NCI-H2196 treated with DMSO at 0.1 percent for 48 hours (cell line): ENCODE measurements around the gene DHRS2.

ENCODE experiments used
- DNase-seq: peaks from one replicate; lab custom pipeline; 2025; ENCODE audit not compliant: unreplicated experiment; lab: John Stamatoyannopoulos, UW

DHRS2 gene

GRCh38 chr14:23612354-23612732 lies 23.8 kb upstream of the DHRS2 start:
- DNase-seq, result no peak

DNA sequence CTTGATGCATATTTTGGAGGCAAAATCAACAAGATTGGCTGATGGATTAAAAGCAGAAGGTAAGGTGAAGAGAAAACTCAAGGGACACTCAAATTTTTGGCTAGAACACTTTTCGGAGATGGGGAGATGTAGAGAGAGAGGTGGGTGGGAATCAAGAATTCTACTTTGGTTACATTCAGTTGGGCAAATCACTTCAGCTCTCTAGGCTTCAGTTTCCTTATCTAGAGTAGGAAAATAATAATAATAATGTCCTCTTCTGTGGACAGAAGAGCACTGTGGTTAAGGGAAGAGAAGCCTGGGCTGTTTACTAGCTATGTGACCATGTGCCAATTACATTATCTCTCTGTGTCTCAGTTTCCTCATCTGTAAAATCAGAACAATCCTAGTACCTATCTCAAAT lies 23.4 kb upstream of the DHRS2 start:
- no peak for DNase-seq

DNA sequence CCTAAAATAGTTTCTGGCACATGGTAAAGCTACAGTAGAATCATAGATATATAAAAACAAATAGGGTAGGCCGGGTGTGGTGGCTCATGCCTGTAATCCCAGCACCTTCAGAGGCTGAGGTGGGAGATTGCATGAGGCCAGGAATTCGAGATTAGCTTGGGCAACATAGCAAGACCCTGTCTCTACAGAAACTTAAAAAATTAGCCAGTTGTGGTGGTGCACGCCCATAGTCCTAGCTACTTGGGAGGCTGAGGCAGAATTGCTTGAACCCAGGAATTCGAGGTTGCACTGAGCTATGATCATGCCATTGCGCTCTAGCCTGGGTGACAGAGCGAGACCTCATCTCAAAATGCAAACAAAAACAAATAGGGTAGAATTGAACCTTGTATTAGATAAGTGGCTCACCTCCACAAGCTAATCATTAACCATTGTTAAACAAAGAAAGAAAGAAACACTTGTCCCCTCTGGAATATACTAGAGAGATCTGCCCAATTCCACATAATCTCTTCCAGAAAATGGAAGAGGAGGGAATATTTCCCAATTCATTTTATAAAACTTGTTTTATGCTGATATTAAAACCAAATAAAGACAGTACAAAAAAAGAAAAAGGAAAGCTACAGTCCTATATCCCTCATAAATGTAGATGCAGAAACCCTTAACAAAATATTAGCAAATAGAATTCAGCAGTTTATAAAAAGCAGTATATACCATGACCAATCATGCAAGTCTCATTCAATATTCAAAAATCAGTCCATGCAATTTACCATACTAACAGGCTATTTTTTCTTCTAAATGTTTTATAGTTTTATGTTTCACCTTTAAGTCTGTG lies 22.7 kb upstream of the DHRS2 start:
- DNase-seq, result no peak

DNA sequence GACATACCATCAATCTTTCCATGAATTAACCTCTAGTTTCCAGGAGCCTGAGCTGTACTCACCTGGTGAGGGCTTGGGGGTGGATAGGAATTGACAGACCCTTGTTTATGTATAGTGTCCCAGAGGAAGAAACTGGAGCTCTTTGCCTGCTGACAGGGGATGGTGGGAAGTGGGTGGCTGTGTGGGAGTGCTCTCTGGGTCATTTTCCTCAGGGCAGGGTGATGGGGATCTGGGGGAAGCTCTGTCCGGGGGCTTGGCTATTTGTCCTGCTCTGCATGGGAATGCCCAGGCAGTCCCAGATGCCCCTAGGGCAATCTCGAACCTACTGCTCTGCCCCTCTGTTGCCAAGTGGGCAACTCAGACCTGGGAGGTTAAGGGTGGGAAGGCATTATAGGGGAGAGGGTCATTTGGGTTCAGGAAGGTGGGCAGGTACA lies 21.8 kb upstream of the DHRS2 start:
- no peak for DNase-seq

DNA sequence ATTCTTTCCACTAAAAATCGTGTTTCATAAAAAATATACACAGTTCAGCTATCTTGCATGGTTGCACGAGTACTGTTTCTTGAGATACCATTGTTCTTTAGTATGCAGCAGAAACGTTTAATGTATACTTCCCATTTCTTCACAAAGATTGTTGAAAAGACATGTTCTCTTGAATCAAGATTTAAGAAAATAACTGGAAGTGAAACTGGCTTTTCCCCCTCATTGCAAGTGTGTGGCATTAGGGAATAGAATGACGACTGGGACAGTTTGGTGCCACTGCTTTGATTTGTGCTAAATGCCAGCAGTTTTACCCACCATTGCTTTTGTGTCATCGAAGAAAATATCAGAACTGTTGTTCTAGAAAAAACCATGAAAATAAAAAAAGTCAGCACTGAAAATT lies 20.3 kb upstream of the DHRS2 start:
- no peak for DNase-seq

DNA sequence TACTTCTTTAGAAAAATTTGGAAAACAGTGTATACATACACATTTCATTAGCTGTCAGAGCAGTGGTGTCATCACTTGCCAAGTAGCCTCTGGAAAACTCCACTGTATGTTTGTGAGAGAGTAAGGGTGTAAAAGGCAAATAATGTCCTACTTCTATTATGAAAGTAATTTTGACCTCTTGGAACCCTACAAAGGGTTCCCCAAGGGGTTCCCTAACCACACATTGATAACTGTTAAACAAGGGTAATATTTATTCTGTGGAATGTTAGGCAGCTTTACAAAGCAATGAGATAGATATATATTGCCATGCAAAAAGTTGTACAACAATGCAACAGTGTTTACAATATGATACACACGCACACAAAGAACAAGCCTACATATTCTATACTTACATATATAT lies 18.6 kb upstream of the DHRS2 start:
- DNase-seq, result no peak

DNA sequence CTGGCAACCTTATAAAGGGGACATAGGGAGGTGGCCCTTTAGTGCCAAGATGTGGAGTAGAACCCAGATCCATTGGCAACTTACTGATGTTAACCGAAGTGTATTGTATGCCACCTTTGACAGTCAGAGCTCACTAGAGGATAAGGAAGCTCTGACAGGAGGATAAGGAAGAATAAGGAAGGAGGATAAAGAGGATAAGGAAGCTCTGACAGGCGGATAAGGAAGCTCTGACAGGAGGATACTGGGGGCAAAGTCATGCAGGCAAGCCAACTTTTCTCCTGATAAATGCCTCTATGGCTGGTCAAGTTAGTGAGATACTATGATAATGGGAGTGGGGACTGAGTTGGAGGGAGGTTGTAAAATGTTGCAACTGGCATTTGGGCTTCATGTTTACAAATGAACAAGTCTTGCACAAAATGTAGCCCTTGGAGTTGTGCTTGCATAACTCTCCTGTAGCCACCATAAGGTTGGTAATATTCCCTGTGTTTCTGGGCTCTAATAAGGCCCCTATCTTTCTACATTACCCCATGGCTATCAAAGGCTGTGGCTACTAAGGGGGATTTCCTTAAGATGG lies 17.7 kb upstream of the DHRS2 start:
- DNase-seq, result no peak

GRCh38 chr14:23620177-23620702 lies 15.9 kb upstream of the DHRS2 start:
- no peak for DNase-seq

DNA sequence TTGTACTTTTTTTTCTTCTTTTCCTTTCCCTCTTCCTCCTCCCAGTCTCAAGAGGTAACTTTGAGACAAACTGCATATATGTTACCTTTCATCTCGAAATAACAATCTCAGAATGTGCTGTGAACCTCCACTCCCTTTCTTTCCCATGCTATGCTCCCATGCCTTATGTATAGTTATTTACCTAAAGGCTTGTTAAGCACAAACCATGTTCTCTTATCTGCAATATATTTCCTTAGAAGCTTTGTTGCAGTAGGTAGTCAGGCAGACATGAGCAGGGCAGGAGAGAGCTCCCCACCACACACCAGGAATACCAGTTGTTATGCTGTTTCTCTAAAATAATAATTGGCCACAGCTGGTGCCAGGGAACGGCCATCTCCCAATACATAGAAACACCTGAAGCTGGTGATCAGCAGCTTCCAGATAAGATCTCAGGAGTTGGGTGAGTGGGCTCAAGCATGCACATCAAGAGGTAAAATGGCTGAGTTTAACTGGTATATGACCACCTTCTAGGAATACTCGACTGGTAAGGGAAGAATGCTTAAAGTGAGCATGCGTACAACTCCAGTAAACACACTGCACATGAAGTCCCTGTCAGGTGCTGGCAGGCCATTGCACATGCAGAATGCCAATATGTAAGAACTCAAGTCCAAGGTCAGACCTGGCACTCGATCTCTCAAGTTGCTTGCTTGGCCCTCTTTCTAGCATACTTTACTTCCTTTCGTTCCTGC lies 14.8 kb upstream of the DHRS2 start:
- DNase-seq, result no peak

DNA sequence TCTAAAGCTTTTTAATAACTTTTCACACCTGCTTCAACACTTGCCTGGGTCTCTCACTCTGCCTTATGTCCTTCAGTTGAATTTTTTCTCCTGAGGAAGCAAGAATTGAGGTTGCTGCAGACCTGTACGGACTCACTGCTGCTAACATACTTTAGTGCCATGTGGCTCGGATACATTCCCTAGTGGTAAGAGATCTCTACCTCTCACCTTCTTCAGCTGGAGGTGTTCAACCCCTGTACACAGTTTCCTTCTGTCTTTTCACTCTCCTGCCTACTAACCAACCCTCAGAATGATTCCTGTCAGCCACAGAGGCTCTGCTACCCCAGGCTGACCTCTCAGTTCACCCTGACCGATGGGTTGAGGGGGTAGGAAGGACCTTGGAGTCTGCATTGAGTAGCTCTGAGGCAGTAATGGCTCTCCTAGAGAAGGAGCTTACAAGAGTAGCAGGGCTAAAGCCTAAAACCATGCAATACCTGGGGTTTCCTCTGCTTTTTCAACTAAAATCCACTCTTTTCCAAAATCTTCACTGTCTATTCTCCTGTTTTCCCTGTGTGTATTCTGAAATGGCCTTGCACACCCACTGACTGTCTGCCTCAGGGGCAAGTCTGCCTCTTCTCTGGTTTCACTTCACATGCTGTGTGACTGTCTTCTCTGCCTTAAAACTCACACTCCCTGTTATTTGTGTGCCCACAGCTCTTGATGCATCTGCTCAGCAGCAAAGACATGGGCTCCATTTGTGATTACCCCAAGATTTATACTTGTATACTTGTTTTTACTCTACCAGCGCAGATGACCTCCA lies 14.0 kb upstream of the DHRS2 start:
- no peak for DNase-seq

GRCh38 chr14:23622990-23623389 lies 13.2 kb upstream of the DHRS2 start:
- no peak for DNase-seq

DNA sequence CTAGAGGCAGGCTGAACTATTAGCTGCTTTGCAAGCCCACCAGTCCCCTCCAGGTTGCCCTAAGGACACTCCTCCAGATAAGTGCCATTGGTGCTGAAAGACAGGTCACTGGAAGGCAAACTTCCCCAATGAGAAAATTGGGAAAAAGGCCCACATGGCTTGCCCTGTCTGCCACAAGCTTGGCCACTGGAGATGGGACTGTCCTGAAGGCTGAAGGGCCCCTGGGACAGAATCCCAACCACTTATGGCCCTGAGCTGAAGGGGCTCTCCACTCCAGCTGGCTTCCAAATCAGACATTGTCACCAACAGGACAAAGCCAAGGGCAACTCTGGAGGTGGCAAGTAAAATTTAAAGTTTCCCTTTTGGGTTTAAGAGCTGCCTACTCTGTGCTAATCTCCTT lies 12.2 kb upstream of the DHRS2 start:
- no peak for DNase-seq

DNA sequence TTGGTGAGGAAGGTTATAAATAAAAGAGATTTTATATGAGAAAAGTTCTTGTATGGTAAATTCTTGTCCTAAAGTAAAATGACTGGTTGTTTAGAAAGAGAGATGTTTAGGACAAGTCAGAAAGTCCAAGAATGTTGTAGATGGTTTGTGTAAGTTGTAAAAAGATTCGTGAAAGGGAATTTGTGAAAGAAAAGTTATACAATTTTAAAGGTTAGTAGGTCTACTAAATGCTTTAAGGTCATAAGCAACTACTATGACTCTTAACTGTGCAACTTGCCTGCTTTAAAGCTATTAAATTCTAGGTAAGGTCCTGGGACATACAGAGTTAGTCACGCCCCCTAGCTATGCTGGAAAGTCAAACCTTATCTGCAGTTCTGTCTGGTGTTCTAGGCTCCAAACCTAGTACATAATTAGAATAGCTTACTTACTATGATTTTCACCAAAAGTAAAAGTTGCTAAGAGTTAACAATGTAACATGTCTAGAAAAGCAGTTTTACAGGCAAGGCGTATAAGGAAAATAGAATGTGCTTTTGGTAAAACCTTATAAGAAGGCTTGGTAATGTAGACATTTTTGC lies 11.2 kb upstream of the DHRS2 start:
- DNase-seq, result no peak

GRCh38 chr14:23626946-23627345 lies 9.2 kb upstream of the DHRS2 start:
- DNase-seq, result no peak

GRCh38 chr14:23627961-23628360 lies 8.2 kb upstream of the DHRS2 start:
- DNase-seq, result no peak

DNA sequence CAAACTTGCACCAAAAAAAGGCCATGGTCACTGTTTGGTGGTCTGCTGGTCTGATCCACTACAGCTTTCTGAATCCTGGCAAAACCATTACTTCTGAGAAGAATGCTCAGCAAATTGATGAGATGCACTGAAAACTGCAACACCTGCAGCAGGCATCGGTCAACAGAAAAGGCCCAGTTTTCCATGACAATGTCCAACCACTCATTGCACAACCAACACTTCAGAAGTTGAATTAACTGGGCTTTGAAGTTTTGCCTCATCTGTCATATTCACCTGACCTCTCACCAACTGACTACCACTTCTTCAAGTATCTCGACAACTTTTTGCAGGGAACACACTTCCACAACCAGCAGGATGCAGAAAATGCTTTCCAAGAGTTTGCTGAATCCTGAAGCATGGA lies 7.0 kb upstream of the DHRS2 start:
- no peak for DNase-seq

- no peak for DNase-seq
These were observed 6.2 kb upstream of the DHRS2 start for GRCh38 chr14:23629832-23630396.

GRCh38 chr14:23630687-23631086 lies 5.5 kb upstream of the DHRS2 start:
- no peak for DNase-seq

- DNase-seq, result no peak
These were observed 4.9 kb upstream of the DHRS2 start for GRCh38 chr14:23631234-23631633.

- DNase-seq, result peak; percentile 87
These were observed 4.3 kb upstream of the DHRS2 start for GRCh38 chr14:23631702-23632460.
